AG04450 (cell line): ENCODE results near the gene SDR9C7. TPM values are rescaled to one million over a fixed set of nuclear protein-coding genes. Genes with fewer than 3 reads are reported as not detected.

Experiments used
- CTCF ChIA-PET: fragments of 300-600, 350-600 bp; formaldehyde crosslinking; extraction: SDS; loops from one replicate; lab custom pipeline; 2022; ENCODE audit warnings: antibody characterized with exemption, inconsistent platforms; lab: Charles Lee
- POLR2A ChIA-PET: fragments of 350-600 bp; formaldehyde crosslinking; extraction: SDS; loops from one replicate; lab custom pipeline; 2021; ENCODE audit warnings: antibody characterized with exemption, inconsistent platforms; lab: Yijun Ruan, JAX
- DNase-seq: peaks from one replicate; pipeline ENCODE4 v3.0.0-alpha.2; 2011; ENCODE audit warnings: low read depth, low spot score
- H3K27ac ChIP-seq: one replicate; pipeline ENCODE4 v1.5.1; 2012; ENCODE audit warnings: low read depth, low read length, control low read depth
- H3K27me3 ChIP-seq: one replicate; pipeline ENCODE4 v1.6.0; 2012; ENCODE audit warnings: low read length; ENCODE audit not compliant: control insufficient read depth, insufficient read depth
- H3K4me3 ChIP-seq: 2 replicates; pipeline ENCODE4 v1.5.1; 2011; ENCODE audit warnings: mild to moderate bottlenecking, low read depth, low read length, control low read depth
- H3K9me3 ChIP-seq: 2 replicates; pipeline ENCODE4 v1.5.1; 2012; ENCODE audit warnings: low read length; ENCODE audit not compliant: control insufficient read depth, insufficient read depth
- CTCF ChIP-seq: IDR thresholded peaks from 2 replicates; pipeline ENCODE4 v1.5.1; 2011; ENCODE audit warnings: low read depth, low read length, control low read depth, inconsistent platforms
- polyA plus RNA-seq: library from polyadenylated mRNA; depleted of rRNA; stranded (reverse); fragments of >200 nt; gene quantifications from 2 replicates; pipeline ENCODE4 v1.2.3, GENCODE V29; 2011

Gene SDR9C7
- polyA plus RNA-seq, 1 experiment = not detected

DNA sequence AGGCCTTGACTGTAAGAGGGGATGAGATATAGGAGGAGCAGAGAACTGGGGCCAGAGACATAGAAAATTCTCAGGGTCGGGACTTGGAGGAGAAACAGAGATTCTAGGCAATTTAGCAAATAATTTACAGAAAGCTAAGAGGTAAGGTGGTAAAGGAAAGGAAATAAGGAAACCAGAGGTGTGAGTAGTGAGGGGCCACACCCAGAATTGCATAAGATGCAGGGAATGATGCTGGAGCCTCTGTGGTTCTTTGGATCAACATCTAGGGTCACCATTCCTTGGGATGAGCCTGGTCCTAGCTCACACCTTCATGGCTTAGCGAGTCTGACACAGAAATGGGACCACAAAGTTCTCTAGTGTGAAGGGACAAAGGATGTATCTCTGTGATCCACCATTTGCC, 949 bp upstream of the SDR9C7 start:
- ChIA-PET POLR2A (no interaction called here), CTCF (no interaction called here)
- no peak overlapping the region for H3K4me3 ChIP-seq
- H3K27ac ChIP-seq = no peak overlapping the region
- TF ChIP-seq CTCF = no peak
- peaks cover 10% of the 10 kb centered on the region for H3K27me3 ChIP-seq
- no peak for DNase-seq
- no peaks in the 10 kb centered on the region for H3K9me3 ChIP-seq

- H3K4me3 ChIP-seq = no peak overlapping the region
- no peak for DNase-seq
- H3K27me3 ChIP-seq = peaks cover 21% of the 10 kb centered on the region
- no peak for TF ChIP-seq CTCF
- H3K27ac ChIP-seq = no peak overlapping the region
- CTCF ChIA-PET = no interaction called here
- H3K9me3 ChIP-seq = no peaks in the 10 kb centered on the region
- POLR2A ChIA-PET = no interaction called here
Measured at GRCh38 chr12:56932867-56933266, 1.3 kb downstream of the SDR9C7 start.

GRCh38 chr12:56932146-56932545, 2.1 kb downstream of the SDR9C7 start:
- ChIA-PET CTCF (no interaction called here), POLR2A (no interaction called here)
- Histone ChIP-seq H3K9me3 (no peaks in the 10 kb centered on the region), H3K27ac (no peak overlapping the region), H3K27me3 (peaks cover 20% of the 10 kb centered on the region), H3K4me3 (no peak overlapping the region)
- no peak for DNase-seq
- no peak for TF ChIP-seq CTCF

DNA sequence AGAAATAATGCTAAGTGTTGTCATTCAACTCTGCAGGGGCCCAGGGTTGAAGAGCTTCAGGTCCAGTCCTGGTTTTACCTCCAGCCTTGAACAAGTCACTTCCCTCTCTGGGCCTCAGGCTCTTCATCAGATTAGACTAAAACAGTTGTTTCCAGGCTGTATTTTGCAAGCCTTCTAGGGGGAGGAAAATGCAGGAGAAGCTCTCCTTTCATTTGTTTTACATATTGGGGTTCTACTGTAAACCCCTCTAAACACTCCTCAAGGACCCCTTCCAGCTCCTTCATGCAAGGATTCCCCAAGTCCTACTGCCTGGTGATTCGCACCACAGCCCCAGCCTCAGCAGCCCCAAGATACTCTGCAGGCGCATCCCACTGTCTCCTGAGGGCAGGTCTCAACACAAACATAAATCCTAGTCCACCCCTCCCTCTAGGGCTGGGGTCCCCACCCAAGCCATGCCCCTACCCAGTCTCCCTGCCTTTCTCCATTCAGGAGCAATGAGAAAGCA, 2.7 kb downstream of the SDR9C7 start:
- no peak overlapping the region for H3K4me3 ChIP-seq
- peak; percentile 34 for DNase-seq
- no peaks in the 10 kb centered on the region for H3K9me3 ChIP-seq
- no peak for TF ChIP-seq CTCF
- ChIA-PET POLR2A (no interaction called here), CTCF (no interaction called here)
- H3K27me3 ChIP-seq = peaks cover 23% of the 10 kb centered on the region
- no peak overlapping the region for H3K27ac ChIP-seq

DNA sequence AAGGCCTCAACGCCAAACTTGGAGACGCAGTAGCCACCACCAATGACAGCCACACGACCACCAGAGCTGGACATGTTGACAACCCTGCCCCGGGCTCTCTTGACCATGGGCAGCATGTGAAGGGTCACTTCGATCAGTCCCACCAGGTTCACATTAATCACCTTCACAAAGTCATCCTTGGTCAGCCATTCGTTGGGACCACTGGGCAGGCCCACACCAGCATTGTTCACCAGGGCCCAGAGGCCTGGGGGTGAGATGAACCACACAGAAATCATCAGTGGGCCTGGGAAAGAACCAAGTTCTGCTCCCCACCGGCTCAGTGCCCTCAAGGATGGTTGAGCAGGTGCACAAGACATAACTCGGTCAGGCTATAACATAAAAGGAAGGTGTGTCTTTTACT, 4.0 kb downstream of the SDR9C7 start:
- ChIA-PET POLR2A (no interaction called here), CTCF (no interaction called here)
- Histone ChIP-seq H3K27me3 (peaks cover 26% of the 10 kb centered on the region), H3K9me3 (no peaks in the 10 kb centered on the region), H3K4me3 (no peak overlapping the region), H3K27ac (no peak overlapping the region)
- TF ChIP-seq CTCF = no peak
- no peak for DNase-seq
